ENCODE results near the gene VGLL1.

VGLL1 gene, protein sequence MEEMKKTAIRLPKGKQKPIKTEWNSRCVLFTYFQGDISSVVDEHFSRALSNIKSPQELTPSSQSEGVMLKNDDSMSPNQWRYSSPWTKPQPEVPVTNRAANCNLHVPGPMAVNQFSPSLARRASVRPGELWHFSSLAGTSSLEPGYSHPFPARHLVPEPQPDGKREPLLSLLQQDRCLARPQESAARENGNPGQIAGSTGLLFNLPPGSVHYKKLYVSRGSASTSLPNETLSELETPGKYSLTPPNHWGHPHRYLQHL

DNA sequence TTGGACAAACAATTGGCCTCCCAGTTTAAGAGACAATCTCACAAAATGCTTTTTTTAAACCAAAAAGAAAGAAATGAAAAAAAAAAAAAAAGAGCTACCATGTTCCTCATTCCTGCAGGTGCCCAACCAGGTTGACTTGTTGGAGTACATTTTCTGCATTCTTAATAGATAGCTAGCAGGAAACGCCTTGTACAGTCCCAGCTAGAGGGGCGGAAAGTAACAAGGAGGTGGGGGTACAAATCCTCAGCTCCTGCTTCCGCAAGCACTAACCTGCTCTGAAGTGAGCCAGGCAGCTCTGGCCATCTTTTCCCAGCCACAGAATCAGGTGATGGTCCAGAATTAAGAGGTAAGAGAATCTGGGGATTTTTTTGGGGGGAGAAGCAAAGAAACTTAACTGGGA, at the start of gene VGLL1:
Gene VGLL1 (plus strand): TSS at position 265 of the 400 bp plus-strand sequence. CDS start 3,806 bp downstream, outside the sequence.
- no peak for DNase-seq

DNA sequence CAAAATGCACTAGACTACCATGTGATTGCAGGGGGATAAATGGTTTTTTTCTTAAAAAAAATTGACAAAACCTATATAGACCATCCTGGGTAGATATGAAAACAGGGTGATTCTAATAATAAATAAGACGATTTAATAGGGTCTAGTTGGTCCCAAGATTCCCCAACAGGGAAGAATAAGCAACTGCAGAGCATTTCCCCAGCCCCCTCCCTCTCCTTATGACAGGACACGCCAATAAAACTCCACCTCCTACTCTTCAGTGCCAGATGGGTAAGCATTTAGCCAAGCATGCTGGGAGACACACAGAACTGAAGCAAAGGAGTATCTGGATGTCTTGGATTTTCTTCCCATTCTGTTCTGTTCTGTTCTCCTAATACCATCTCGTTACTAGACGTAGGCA, 44.4 kb upstream of the VGLL1 start, which contains the start of gene BRS3:
Gene BRS3 (plus strand): TSS at position 301 of the 400 bp plus-strand sequence. CDS start 168 bp downstream, outside the sequence.
- no peak for DNase-seq

DNA sequence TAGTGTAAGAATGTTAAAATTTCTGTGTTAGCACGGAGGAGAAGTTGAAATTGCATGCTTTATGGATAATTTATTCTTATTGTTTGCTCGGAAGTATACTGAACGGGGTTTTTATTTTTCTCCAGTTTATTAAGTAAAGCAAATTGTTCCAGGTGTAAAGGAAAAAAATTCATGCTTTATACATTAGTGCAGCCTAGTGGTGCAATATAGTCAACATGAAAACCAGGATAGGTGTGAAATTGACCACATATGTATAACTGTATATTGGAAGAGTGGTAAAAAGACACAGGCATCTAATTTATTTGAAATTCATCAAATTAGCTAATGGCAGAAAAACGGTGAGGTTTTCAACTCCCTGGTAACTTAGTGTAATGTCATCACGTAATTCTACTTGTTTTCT, 43.3 kb upstream of the VGLL1 start:
- DNase-seq: no peak

DNA sequence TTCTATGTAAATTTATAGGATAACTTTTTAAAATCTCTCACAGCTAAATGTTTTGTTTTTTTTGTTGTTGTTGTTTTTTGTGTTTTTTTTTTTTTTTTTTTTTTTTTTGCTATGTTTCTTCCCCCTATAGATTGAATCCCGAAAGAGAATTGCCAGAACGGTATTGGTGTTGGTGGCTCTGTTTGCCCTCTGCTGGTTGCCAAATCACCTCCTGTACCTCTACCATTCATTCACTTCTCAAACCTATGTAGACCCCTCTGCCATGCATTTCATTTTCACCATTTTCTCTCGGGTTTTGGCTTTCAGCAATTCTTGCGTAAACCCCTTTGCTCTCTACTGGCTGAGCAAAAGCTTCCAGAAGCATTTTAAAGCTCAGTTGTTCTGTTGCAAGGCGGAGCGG, 40.2 kb upstream of the VGLL1 start:
- DNase-seq: no peak

DNA sequence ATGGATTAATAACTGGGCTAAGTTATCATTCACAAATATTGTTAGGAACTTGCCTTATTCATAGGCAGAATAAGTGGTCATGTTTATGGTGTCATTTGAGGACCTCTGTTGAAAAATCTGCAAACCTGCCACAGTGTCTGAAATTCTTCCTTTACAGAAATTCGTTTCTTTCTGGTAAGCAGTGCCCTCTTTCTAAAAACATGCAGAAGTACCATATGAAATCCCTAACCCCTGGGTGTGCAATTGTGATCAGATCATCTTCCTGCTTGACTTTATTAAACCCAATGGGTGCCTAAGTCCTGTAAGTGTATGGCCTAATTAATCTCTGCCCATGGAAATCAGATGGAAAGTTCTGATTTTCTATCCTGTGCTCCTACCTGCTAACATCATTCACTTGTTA, 39.0 kb upstream of the VGLL1 start:
- DNase-seq: peak in 1 of 2 donors; percentile 1

DNA sequence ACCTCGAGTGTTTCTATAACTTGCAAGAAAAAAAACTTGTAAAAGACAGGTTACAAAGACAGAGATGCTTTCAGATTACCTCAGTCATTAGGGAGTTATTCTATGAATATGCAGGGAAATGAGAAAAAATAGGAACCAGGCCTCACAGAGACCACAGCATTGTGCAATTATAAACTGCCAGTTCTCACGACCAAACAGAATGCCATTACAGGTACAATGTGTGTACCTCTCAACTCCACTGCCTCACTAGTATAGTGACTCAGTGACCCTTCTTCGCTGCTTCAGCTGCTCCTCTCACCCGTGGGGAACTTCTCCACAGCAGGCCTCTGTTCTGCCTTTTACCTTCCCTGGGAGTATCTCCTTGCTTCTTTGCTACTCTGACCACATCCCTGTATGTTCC, 37.0 kb upstream of the VGLL1 start:
- DNase-seq: no peak

DNA sequence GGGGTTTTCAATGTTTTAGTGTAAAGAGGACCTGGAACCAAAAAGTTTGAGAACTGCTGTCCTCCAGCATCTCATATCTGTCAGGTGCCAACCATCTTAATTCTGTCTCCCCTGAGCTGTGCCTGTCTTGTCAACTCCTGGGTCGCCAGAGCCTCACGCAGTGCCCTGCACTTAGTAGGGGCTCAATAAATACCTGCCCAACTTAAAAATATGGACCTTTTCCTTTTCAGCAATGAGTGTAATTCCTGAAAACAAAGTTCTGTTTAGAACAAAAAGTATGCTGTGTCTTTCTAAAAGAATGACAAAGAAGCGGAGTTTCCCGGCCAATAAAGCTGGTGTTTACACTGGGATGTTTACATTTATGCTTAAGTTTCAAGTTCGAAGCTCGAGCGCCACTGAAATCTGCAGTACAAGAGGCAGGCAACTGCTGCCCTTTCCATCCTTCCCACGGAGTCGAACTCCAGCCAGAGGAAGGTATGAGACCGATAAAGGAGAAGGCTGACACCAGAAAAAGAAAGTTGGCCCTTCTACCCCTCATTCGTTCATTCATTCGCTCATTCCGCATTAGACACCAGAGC, 35.7 kb upstream of the VGLL1 start:
- DNase-seq: no peak

DNA sequence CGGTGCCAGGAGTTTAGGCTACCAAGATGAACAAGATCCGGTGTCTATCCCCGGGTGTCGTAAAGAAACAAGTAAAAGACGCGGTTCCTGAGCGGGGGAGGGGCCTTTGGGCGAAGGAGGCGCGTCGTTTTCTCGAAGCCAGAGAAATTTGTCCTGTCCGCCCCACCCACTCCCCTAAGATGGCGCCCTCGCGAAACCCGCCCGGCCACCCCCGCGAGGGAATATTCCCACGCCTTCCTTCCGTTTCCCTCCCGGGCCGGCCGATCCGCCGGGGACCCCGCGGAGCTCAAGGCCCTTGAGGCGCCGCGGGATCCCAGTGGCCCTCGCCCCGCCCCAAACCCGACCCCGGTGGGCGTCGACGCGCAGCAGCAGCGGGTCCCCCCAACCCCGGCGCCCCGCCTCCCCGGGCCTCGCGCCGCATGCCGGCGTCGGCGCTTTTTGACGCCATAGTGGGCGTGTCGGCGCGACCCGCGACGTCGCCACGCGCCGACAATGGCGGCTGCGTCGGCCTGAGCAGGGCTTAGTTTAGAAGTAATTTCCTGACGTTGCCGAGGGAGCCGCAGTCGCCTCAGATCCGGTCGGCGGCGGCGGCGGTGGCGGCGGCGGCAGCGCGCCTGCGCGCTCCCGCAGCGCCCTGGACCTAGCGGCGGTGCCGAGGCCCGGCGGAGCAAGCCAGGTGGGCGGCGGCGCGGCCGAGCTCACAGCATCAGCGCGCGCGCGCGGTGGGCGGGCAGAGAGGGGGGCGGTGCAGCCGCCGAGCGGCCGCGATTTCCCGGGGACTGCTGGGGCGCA, 35.1 kb upstream of the VGLL1 start:
- DNase-seq: peak; percentile 57 to 81

DNA sequence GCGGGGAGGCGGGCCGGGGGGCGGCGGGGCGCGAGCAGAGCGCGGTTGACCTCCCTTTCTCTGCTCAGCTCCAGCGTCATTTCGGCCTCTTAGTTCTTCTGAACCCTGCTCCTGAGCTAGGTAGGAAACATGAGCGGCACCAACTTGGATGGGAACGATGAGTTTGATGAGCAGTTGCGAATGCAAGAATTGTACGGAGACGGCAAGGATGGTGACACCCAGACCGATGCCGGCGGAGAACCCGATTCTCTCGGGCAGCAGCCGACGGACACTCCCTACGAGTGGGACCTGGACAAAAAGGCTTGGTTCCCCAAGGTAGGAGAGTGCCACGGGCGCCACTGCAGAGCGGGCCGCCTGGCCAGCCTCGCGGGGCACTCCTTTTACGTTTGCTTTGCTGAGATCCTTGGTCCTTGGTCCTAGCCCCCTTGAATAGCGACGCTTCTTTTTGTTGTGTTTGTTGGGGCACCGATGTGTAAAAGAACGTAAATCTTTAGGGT, 34.4 kb upstream of the VGLL1 start, which contains the start of gene HTATSF1:
Gene HTATSF1 (plus strand): TSS at position 37 of the 497 bp plus-strand sequence. CDS start 93 bp downstream, at position 130.
- DNase-seq: no peak

DNA sequence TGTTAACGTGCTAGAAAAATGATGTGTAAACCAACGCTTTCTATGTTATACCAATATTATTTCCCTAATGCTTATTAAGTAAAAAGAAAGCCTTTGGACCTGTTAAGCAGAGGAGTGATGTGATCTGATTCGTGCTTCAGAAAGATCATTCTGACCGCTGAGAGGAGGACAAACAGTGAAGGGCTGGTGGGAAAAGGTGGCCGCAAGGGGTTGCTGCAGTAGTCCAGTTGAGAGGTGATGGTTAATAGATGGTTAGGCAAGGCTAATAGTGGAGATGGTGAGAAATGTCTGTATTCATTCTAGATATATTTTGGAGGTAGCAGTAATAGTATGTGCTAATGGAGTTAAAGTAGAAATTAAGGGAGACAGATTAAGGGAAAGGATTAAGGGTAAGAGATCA, 12.9 kb upstream of the VGLL1 start:
- DNase-seq: no peak

DNA sequence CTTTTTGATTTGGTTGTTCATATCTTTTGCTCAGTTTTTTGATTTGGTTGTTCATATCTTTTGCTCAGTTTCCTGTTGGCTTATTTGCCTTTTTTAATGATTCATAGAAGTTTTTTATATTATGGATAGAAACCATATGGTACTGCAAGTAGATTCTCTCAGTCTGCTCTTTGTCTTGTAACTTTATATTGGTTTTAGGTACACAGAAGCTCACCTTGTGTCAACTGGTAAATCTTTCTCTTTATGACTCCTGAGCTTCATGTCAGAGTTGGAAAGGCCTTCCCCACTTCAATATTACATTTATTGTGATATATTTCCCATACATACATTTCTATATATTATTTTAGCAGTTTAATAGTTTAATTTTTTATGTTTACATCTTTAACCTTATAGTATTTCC, 8.2 kb upstream of the VGLL1 start:
- DNase-seq: no peak

DNA sequence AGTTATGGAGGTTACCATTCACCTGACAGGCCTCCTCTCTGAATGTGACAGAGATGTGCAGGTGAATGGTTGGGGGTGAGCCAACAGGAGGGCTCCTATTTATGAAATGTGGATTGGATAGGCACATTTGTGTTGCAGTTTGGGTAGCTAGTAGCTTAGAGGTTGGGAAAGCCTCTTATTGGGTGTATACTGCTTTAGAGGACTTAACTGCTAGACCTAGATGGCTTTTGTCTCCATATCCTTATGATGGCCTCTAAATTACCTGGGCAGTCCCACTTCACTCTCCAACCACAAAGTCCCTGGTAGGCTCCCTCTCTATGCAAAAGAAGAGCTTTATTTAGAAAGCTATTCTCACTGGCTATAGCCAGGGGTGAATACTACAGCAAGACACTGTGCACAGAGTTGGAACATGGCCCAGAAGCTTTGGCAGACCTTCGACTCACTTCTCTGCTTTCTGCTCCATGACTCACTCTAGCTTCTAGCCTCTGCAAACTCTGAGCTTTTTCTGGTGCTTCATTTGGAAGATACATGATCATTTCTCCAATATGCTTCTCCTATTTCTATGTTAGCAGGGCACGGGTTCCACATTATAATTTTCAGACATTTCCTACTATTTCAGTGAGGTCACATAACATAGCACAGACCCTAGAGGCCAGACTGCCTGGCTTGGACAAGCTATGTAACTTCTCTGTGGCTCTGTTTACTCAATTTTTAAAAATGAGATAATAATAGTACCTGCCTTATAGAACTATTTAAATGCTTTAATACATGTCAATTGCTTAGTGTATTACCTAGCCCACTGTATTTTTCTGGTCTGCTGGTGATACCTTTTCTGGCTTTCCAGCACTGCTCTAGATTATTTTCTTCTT, 6.0 kb upstream of the VGLL1 start:
- DNase-seq: peak in 1 of 2 donors; percentile 4

DNA sequence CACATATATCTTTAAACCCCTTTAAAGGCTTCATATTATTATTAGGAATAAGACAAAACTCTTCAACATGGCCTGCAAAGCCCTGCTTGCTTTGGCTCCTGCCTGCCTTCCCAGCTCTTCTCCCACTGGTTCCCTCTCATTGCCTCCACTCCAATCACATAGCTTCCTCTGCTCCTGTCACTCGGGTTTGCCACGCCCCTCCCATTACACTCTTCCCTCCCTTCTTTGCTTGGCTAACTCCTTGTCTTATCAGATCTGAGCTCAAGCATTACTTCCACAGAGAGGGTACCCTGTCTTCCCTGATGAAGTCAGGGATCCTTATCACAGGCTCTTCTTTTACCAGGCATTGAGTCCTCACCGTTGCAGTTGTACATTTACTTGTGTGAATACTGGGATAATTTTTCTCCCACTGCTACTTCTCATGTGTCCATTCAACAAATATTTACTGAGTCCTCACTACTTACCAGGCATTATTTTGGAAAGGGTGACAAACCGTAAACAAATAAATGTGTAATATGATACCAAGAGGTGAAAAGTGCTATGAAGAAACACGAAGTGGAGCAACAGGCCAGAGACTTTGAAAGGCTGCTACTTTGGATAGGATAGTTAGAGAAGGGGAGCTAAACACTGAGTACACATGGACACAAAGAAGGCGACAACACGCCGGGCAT, 3.2 kb upstream of the VGLL1 start:
- no peak for DNase-seq

DNA sequence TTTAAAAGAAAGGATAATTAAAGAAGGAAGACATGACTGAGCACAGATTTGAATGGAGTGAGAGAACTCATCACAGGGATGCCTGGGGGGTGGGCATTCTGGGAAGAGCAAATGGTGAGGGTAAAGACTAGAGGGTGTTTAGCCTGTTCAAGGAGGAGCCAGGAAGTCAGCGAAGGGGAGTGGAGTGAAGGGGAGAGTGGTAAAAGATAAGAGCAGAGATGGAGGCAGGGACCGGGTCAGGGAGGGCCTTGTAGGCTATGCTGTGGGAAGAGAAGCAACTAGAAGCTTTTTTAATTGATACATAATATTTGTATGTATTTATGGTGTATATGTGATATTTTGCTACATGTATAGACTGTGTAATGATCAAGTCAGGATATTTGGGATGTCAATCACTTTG, 2.2 kb upstream of the VGLL1 start:
- no peak for DNase-seq

DNA sequence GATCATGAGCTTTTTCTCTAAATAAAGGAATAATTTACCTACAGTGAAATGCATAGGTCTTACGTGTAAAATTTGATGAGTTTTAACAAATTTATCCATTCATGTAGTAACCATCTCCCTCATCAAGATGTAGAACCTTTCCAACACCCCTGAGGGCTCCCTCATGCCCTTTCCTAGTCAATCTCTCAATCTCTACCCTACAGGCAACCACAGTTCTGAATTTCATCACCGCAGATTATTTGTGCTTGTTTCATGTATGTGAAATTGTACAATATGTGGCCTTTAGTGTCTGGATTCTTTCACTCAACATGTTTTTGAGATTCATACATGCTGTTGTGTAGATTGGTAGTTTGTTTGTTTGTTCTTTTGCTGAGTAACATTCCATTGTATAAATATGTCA, 2.1 kb downstream of the VGLL1 start:
- no peak for DNase-seq

DNA sequence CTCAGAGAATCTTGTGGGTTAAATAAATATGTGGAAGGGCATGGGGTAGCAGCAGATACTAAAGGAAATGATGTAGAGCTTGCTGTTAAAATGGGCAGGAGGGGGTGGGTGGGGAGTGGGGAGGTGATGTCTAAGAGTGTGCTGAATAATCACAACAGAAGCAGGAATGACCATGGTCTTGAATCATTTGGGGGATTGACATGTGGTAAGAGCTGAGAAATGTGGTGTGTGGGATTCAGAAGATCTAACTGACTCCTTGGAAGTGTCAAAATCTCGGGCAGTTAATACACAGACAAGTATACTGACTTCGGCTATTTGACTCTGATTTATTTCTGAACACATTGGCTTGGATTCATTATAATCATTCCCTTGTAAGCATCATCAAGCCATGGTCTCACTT, 6.8 kb downstream of the VGLL1 start:
- DNase-seq: no peak

DNA sequence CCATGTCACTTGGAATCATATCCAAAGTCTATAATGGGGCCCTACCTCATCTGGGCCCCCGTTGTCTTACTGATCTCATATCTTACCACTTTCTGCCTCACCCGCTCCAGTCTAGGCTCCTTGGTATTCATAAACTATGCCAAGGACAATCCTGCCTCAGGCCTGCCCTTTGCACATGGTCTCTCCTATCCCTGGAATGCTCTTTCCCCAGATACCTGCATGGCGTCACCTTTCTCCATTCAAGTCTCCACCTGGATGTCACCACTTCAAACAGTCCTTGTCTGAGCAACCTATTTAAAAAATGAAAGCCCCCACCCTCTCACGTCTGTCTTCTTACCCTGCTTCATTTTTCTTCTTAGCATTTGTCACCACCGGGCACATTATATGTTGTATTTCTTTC, 8.2 kb downstream of the VGLL1 start:
- DNase-seq: no peak

DNA sequence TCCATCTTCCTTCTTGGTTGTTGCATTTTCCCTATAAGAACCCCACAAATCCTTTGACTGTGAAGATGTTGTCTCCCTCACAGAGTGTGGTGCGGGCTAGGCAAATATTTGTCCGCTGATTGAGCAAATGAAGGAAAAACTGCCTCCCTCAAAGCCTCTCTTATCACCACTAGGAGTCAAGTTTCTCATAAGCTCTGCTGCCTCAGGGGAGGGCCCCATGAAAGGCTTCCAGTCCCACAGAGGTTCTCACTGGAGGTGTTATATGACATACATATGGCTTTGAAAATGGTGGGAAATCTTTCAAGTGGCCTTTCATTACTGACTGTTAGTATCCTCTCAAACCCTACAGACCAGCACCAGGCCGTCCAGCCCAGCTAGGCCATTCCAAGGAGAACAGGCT, 9.3 kb downstream of the VGLL1 start:
- DNase-seq: no peak

DNA sequence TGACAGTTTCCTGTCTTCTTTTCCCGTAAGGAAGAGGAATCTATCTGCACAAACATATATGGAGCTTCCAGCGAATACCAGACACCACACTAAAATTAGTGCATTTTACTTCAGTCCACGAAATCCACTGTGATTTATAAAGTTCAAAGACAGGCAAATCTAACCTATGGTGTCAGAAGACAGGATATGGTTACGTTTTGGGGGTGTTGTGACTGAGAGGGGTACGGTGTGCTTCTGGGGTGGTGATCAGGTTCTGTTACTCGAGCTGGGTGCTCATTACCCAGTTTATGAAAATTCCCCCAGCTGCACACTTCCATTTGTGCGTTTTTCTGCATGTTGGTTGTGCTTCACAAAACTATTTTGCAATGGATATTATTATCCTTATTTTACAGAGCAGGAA, 10.3 kb downstream of the VGLL1 start:
- no peak for DNase-seq

DNA sequence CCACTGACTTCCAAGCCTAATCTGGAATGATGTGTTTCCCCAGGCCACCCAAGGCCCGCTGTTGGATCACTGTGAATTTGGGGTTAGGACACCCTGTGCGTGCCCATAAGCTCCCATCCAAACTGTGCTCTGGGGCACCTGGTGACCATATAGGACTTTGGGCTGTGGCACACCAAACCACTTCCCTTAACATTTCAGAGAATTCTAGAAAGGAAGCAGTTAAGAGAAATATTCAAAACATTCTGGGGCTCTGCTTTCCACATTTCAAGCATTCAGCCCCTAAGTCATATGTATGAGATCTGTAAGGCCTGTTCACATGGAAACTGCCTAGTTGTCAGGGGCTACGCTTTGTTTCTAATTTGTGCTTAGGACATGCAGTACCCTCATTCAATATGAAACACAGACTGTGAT, 14.4 kb downstream of the VGLL1 start:
- DNase-seq: no peak

DNA sequence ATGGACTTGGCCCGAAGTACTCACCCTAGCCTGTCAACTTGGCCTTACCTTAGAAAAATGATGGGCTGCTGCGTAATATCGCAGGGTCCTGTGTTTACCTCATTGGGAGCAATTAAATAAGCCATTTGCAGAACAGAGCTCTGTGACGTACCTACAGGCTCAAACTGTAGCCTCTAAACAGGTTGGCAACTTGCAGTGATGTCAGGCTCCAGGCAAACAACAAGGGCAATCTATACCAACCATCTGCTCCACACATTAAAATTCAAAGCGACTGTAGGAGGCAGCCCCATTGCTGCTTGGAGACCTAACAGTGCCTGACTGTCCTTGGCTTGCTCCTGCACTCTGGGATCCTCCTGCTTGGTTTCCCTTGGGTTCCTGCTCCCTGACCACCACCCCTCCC, 17.2 kb downstream of the VGLL1 start:
- DNase-seq: no peak

DNA sequence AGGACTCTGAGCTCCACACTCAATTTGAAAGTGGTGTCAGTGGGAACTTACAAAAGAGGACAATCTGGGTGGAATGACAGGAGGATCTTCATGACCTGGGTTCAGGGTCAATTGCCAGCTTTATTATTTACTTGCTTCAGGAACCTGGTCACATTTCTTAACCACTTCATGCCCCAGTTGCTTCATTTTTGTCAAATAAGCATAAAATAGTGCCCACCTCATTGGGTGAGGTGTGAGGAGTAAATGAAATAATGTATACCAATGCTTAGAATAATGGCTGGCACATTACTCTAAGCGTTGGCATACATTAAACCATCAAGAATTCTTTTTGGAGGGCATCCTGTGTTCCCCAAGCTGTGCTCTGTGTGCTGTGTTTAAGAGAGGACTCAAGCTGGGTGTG, 19.4 kb downstream of the VGLL1 start:
- no peak for DNase-seq
